ENCODE results near the gene ANKRD6. TPM values are rescaled to one million over a fixed set of nuclear protein-coding genes. Genes with fewer than 3 reads are reported as not detected.
A peak's percentile ranks its signal among the peaks of the same experiment; 100 is the strongest.
"Not testable (repeated sequence)": the region's sequence is repeated elsewhere in the genome, so short reads cannot be mapped to it uniquely, and the experiment has no call there.

The ANKRD6 gene
- total RNA-seq, 1 experiment from 2014 or later, result 5.6 TPM

DNA sequence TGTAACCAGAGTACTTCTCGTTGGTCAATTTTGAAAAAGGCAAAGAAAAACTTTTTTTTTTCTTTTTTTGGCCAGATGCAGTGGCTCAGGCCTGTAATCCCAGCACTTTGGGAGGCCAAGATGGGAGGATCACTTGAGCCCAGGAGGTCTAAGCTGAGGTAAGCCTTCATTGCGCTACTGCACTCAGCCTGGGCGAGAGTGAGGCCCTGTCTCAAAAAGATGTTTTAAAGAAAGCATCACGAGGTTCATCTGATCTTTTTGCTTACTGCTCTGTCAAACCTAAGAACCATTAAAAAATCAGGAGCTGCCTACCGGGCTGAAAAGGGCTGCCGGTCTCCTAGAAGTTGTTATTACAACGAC lies 205.0 kb downstream of the ANKRD6 start:
- DNase-seq, result no peak
- H3K79me2 ChIP-seq (ENCODE audit: low read length), result peaks cover 7% of the 10 kb centered on the region
- H4K20me1 ChIP-seq (ENCODE audit: low read length), result no peaks in the 10 kb centered on the region
- no peak for TF ChIP-seq EZH2phosphoT487 (IDR thresholded peaks at IDR 0.05; ENCODE audit: borderline replicate concordance, low read length)
- H3K4me1 ChIP-seq (ENCODE audit: insufficient read depth, low read length), result peaks cover 9% of the 10 kb centered on the region; the same call in 1 of the 2 replicates
- H3K36me3 ChIP-seq (ENCODE audit: low read depth, low read length), result no peaks in the 10 kb centered on the region; the same call in 1 of the 2 replicates
- peak overlapping the region; percentile 76 for H3K27ac ChIP-seq (ENCODE audit: low read length)
- intact Hi-C loops (cut with micrococcal nuclease), result loop anchor here (1.0 kb wide), 1 partner anchor 181 kb away; the partner anchor contains the start of gene MDN1
- ChIA-PET POLR2A (ENCODE audit: unreplicated experiment) (no interaction called here), CTCF (no interaction called here)
- BruUV-seq (replicated peaks), result no TSS peak
- H3K9ac ChIP-seq (ENCODE audit: low read length), result peak overlapping the region; percentile 89
- no peaks in the 10 kb centered on the region for H3F3A ChIP-seq (ENCODE audit: low read length, unreplicated experiment)
- peak overlapping the region; percentile 87 for H3K4me2 ChIP-seq (ENCODE audit: low read length)
- peak; percentile 8; the same call in 1 of the 2 replicates for ATAC-seq
- H3K9me3 ChIP-seq (ENCODE audit: low read length), result no peaks in the 10 kb centered on the region
- H3K9me2 ChIP-seq (replicated peaks; ENCODE audit: low read length), result no peaks in the 10 kb centered on the region
- peak overlapping the region; percentile 87 for H2AFZ ChIP-seq (ENCODE audit: low read length)
- peak overlapping the region; percentile 76 for H3K4me3 ChIP-seq (ENCODE audit: low read length)
- no peaks in the 10 kb centered on the region for H3K27me3 ChIP-seq (ENCODE audit: low read length)

DNA sequence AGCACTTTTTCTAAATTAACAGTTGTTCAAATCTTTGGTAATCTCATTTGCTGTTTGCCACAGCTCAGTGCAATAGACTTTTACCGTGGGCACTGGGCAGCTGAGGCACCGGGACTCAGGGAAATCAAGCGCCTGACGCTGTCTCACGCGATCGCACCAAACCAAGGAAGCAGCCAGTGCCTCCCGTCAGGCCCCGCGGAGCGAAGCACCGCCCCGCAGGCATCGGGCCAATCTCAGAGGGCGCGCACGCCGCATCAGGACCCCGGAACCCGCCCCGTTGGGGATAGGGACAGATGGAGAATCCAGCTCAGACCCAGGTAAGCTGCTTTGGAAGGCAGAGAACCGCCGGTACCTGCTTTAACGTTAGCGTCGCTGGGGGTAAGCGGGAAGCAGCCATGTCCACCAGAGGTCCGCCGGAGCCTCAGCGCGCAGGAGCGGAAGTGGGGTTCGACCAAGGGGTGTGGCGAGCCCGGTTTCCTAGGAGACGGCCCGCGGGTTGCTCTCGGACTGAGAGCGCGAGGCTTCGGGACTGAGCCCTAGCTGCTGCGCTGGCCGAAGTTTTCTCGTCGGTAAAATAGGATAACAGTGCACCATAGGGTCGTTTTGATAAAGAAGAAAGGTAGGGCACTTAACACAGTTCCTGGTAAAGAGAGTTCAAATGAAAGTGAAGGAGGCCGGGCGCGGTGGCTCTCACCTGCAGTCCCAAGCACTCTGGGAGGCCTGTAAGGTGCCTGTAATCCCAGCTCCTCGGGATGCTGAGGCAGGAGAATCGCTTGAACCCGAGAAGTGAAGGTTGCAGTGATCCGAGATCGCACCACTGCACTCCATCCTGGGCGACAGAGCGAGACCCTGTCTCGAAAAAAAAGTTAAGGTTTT lies 205.6 kb downstream of the ANKRD6 start, which contains the start of gene LYRM2:
LYRM2 (minus strand) TSS at position 428 of the 876 bp plus-strand sequence; CDS start at position 397, 31 bp downstream.
- Histone ChIP-seq H3K79me2 (ENCODE audit: low read length) (peaks cover 7% of the 10 kb centered on the region), H3K4me2 (ENCODE audit: low read length) (peak within 1 kb of the TSS; percentile 87), H3K4me3 (ENCODE audit: low read length) (peak within 1 kb of the TSS; percentile 76), H3K9me2 (replicated peaks; ENCODE audit: low read length) (no peaks in the 10 kb centered on the region), H3K4me1 (ENCODE audit: insufficient read depth, low read length) (peaks cover 9% of the 10 kb centered on the region; the same call in 1 of the 2 replicates), H3K9me3 (ENCODE audit: low read length) (no peaks in the 10 kb centered on the region), H3K9ac (ENCODE audit: low read length) (peak within 1 kb of the TSS; percentile 89), H3K27me3 (ENCODE audit: low read length) (no peaks in the 10 kb centered on the region), H2AFZ (ENCODE audit: low read length) (peak within 1 kb of the TSS; percentile 87), H3F3A (ENCODE audit: low read length, unreplicated experiment) (no peaks in the 10 kb centered on the region), H3K27ac (ENCODE audit: low read length) (peak within 1 kb of the TSS; percentile 76), H3K36me3 (ENCODE audit: low read depth, low read length) (peaks cover 3% of the 10 kb centered on the region), H4K20me1 (ENCODE audit: low read length) (no peaks in the 10 kb centered on the region)
- DNase-seq (peak; percentile 87), ATAC-seq (peak; percentile 99)
- ChIA-PET CTCF (no interaction called here), POLR2A (ENCODE audit: unreplicated experiment) (interaction anchor here (0.7 kb wide), 1 partner anchor 1354 kb away, joined by 3 read pairs; no protein-coding TSS in a partner anchor)
- BruUV-seq (replicated peaks), result TSS peak; percentile 66
- intact Hi-C loops (cut with micrococcal nuclease), result loop anchor here (1.0 kb wide), 1 partner anchor 181 kb away; the partner anchor contains the start of gene MDN1
- TF ChIP-seq CTCF (conservative IDR thresholded peaks at IDR 0.05; ENCODE audit: low read depth, low read length) (no peak), EZH2 (IDR thresholded peaks at IDR 0.05; ENCODE audit: low read length, unreplicated experiment) (no peak), EZH2phosphoT487 (IDR thresholded peaks at IDR 0.05; ENCODE audit: borderline replicate concordance, low read length) (no peak)

GRCh38 chr6:89640804-89641203 lies 207.9 kb downstream of the ANKRD6 start:
- no peaks in the 10 kb centered on the region for H3K9me2 ChIP-seq (replicated peaks; ENCODE audit: low read length)
- peaks cover 7% of the 10 kb centered on the region for H3K79me2 ChIP-seq (ENCODE audit: low read length)
- CTCF ChIA-PET, result interaction anchor here (0.6 kb wide), 1 partner anchor 134 kb away, joined by 4 read pairs; no protein-coding TSS in a partner anchor
- H3K27ac ChIP-seq (ENCODE audit: low read length), result no peak overlapping the region
- no peaks in the 10 kb centered on the region for H4K20me1 ChIP-seq (ENCODE audit: low read length)
- intact Hi-C loops (cut with micrococcal nuclease), result no loop called here
- no peaks in the 10 kb centered on the region for H3F3A ChIP-seq (ENCODE audit: low read length, unreplicated experiment)
- no peak overlapping the region for H3K4me3 ChIP-seq (ENCODE audit: low read length)
- H3K9me3 ChIP-seq (ENCODE audit: low read length), result no peaks in the 10 kb centered on the region
- no peak overlapping the region for H3K9ac ChIP-seq (ENCODE audit: low read length)
- no peak for ATAC-seq
- POLR2A ChIA-PET (ENCODE audit: unreplicated experiment), result no interaction called here
- BruUV-seq (replicated peaks), result no TSS peak
- DNase-seq, result no peak
- no peak overlapping the region for H2AFZ ChIP-seq (ENCODE audit: low read length)
- TF ChIP-seq CTCF (conservative IDR thresholded peaks at IDR 0.05; ENCODE audit: low read depth, low read length) (no peak), EZH2 (IDR thresholded peaks at IDR 0.05; ENCODE audit: low read length, unreplicated experiment) (no peak), EZH2phosphoT487 (IDR thresholded peaks at IDR 0.05; ENCODE audit: borderline replicate concordance, low read length) (no peak)
- H3K4me2 ChIP-seq (ENCODE audit: low read length), result no peak overlapping the region
- H3K27me3 ChIP-seq (ENCODE audit: low read length), result no peaks in the 10 kb centered on the region
- H3K4me1 ChIP-seq (ENCODE audit: insufficient read depth, low read length), result peaks cover 24% of the 10 kb centered on the region; the same call in 1 of the 2 replicates
- peaks cover 16% of the 10 kb centered on the region for H3K36me3 ChIP-seq (ENCODE audit: low read depth, low read length)

DNA sequence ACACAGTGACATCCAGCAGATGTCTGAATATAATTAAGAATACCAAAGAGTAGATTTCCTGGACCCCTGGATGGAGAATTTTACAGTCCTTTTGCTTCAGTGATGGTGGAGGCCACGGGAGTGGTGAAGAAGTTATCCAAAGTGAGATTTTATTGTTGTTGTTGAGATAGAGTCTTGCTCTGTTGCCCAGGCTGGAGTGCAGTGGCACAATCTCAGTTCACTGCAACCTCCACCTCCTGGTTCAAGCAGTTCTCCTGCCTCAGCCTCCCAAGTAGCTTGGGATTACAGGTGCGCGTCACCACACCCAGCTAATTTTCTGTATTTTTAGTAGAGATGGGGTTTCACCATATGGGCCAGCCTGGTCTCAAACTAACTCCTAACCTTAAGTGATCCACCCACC lies 208.6 kb downstream of the ANKRD6 start:
- CTCF ChIA-PET; H3K9ac ChIP-seq (ENCODE audit: low read length); H3K9me2 ChIP-seq (replicated peaks; ENCODE audit: low read length); DNase-seq; H3K27me3 ChIP-seq (ENCODE audit: low read length); H3K4me2 ChIP-seq (ENCODE audit: low read length); H3K9me3 ChIP-seq (ENCODE audit: low read length); H3K79me2 ChIP-seq (ENCODE audit: low read length); H3K4me3 ChIP-seq (ENCODE audit: low read length); H4K20me1 ChIP-seq (ENCODE audit: low read length); BruUV-seq (replicated peaks); intact Hi-C loops (cut with micrococcal nuclease); ATAC-seq; H3K27ac ChIP-seq (ENCODE audit: low read length); POLR2A ChIA-PET (ENCODE audit: unreplicated experiment); H3F3A ChIP-seq (ENCODE audit: low read length, unreplicated experiment); H2AFZ ChIP-seq (ENCODE audit: low read length): not testable (repeated sequence)
- peaks cover 23% of the 10 kb centered on the region for H3K36me3 ChIP-seq (ENCODE audit: low read depth, low read length)
- H3K4me1 ChIP-seq (ENCODE audit: insufficient read depth, low read length), result peaks cover 24% of the 10 kb centered on the region; the same call in 1 of the 2 replicates

Data from PC-3 (cell line).